Subcutaneous adipose tissue (tissue), 4 donors: ENCODE measurements around the gene ZNF878. TPM values are rescaled to one million over a fixed set of nuclear protein-coding genes. Genes with fewer than 3 reads are reported as not detected.

ENCODE experiments used
- small RNA-seq: library from RNA; depleted of rRNA; stranded (forward); fragments of <200 nt; gene quantifications from one replicate; pipeline ENCODE3, GENCODE V24; 2016
- total RNA-seq, 4 donors: library from RNA; depleted of rRNA; stranded (reverse); fragments of >200 nt; gene quantifications; one replicate each; pipeline ENCODE4 v1.1.0, GENCODE V29; 2016
- TF ChIP-seq, protein P1 (sequence below): fragments of 450-650 bp; IDR thresholded peaks from one replicate; pipeline ENCODE4 v1.5.1; 2016; ENCODE audit warnings: low read depth, mild to moderate bottlenecking, control low read depth, antibody characterized with exemption, moderate library complexity

The ZNF878 gene
- total RNA-seq, 4 donors from 2014 or later, result 0.44 TPM; not detected in 3

GRCh38 chr19:12015015-12015752 lies 37.6 kb downstream of the ZNF878 start:
- TF ChIP-seq, protein P1, sequence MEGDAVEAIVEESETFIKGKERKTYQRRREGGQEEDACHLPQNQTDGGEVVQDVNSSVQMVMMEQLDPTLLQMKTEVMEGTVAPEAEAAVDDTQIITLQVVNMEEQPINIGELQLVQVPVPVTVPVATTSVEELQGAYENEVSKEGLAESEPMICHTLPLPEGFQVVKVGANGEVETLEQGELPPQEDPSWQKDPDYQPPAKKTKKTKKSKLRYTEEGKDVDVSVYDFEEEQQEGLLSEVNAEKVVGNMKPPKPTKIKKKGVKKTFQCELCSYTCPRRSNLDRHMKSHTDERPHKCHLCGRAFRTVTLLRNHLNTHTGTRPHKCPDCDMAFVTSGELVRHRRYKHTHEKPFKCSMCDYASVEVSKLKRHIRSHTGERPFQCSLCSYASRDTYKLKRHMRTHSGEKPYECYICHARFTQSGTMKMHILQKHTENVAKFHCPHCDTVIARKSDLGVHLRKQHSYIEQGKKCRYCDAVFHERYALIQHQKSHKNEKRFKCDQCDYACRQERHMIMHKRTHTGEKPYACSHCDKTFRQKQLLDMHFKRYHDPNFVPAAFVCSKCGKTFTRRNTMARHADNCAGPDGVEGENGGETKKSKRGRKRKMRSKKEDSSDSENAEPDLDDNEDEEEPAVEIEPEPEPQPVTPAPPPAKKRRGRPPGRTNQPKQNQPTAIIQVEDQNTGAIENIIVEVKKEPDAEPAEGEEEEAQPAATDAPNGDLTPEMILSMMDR, result no peak

GRCh38 chr19:12000152-12000981 lies 52.4 kb downstream of the ZNF878 start:
- TF ChIP-seq, protein P1, result no peak

- TF ChIP-seq, protein P1, result no peak
These were observed 57.6 kb downstream of the ZNF878 start for GRCh38 chr19:11995174-11995573.

Small RNAs within 50 kb of the gene (small RNA-seq; reads per million reads assigned to genes)
- 0.49 reads per million for gene RF00019
- not detected for gene RNA5SP464
- not detected for gene RNA5SP465
- gene RNA5SP466, result not detected

Other genes starting within 250 kb of the ZNF878 start
- 10 to 100 TPM in 2 of 4 donors, 1 to 10 TPM in 2; 8.4 to 12.2 (median 10.3) TPM for gene ZNF440, start 238.7 kb downstream of the ZNF878 start, total RNA-seq
- 1 to 10 TPM; 3.8 to 7.7 (median 4.6) TPM for gene ZNF439, start 204.2 kb downstream of the ZNF878 start, total RNA-seq
- 10 to 100 TPM; 10.3 to 23.5 (median 11.8) TPM for gene ZNF69, start 165.2 kb downstream of the ZNF878 start, total RNA-seq
- 10 to 100 TPM; 17.8 to 23.9 (median 19.4) TPM for gene ZNF700, start 127.9 kb downstream of the ZNF878 start, total RNA-seq
- 1 to 10 TPM; 3.2 to 7.5 (median 4.6) TPM for gene ZNF763, start 87.9 kb downstream of the ZNF878 start, total RNA-seq
- gene ZNF433, start 17.3 kb downstream of the ZNF878 start, total RNA-seq, result 1 to 10 TPM; 2.9 to 5.9 (median 3.4) TPM
- 10 to 100 TPM in 2 of 4 donors, 1 to 10 TPM in 2; 7.7 to 14.1 (median 10.3) TPM for gene ZNF844, start 11.8 kb upstream of the ZNF878 start, total RNA-seq
- gene ZNF20, start 87.4 kb upstream of the ZNF878 start, total RNA-seq, result 1 to 10 TPM; 1.3 to 2.0 (median 1.5) TPM
- 1 to 10 TPM; 3.1 to 5.8 (median 4.4) TPM for gene ZNF625, start 103.8 kb upstream of the ZNF878 start, total RNA-seq
- gene ZNF136, start 110.1 kb upstream of the ZNF878 start, total RNA-seq, result 10 to 100 TPM; 10.3 to 20.2 (median 13.9) TPM
- gene ZNF44, start 241.9 kb upstream of the ZNF878 start, total RNA-seq, result 10 to 100 TPM; 14.3 to 17.8 (median 15.1) TPM